HepG2 (cell line): ENCODE data around the gene ABCC9.

ENCODE experiments used
- ZBTB40 ChIP-seq, 2 experiments: fragments of 450-650 bp in 1 of 2; sonication (generic) in 1 of 2; formaldehyde crosslinking in 1 of 2; IDR thresholded peaks; 2 replicates each; pipeline versions ENCODE4 v1.6.1 to v1.8.0; 2016 to 2022; ENCODE audit warnings: antibody characterized with exemption in 1 of 2, mild to moderate bottlenecking in 1 of 2, missing genetic modification reagents in 1 of 2
- ZFP37 ChIP-seq: sonication (generic); formaldehyde crosslinking; IDR thresholded peaks from 2 replicates; pipeline ENCODE4 v1.4.0; 2020; ENCODE audit warnings: missing genetic modification reagents, borderline replicate concordance

GRCh38 chr12:21984375-21984774 is 43.1 kb upstream of the ABCC9 start:
- TF ChIP-seq ZBTB40 (IDR thresholded peaks at IDR 0.05) (no peak), ZBTB40 (CRISPR knock-in tag; IDR thresholded peaks at IDR 0.05) (no peak), ZFP37 (no peak)
